ENCODE results near the gene FAM184A. TPM values are rescaled to one million over a fixed set of nuclear protein-coding genes. Genes with fewer than 3 reads are reported as not detected.

The FAM184A gene
- total RNA-seq, 1 experiment from 2014 or later: 0.79 TPM

DNA sequence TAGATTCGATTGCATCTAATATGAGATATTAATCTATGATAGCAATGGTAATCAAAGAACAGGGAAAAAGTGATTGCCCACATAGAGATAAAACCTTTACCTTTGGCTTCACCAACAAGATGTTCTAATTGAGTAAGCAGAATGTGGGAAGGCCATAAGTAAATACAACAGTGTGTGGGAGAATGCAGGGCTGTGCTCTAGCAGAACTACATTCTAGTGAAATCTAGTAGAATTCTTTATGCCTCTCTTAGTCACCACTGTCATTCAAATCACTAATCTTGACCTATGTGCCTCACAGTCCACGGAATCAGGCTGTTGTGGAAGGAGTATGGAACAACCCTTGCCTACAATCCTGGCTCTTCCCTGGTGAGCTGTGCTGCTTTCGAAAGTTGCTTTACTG lies 113.1 kb downstream of the FAM184A start:
- no peak for DNase-seq (ENCODE audit: low read depth)

DNA sequence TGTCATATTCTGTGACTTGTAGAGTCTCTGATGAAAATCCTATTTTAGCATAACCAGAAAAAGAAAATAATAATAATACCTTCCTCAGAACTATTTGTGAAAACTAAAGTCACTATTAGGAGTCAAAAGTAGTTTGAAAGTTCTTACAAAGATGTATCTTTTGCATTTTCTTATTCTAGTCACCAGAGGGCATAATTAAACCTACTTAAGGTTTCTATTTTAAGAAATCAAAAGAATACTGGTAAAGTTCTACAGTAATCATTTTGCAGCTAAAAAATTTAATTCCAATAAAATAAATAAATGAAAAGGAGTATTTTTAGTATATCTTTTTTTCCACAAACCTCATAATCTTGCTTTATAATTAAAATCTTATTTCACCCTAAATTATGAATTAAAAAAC lies 115.5 kb downstream of the FAM184A start:
- DNase-seq (ENCODE audit: low read depth): peak; percentile 6

DNA sequence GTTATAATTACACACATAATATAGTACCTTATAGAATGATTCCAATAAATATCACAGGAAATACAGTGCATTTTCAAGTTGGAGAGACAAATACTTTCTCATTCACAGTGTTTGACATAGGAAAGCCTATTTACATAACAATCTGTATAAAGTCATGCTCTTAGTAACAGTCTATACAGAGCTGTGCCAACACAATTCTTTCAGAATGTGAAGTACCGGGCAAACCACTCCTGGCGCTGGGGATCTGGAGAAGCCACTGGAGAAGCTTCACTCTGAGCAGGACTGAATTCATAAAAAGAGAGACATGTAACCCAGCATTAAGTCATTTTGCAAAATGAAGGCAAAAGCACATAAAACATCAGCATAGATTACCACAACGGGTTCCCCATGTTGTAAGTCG lies 118.6 kb downstream of the FAM184A start:
- no peak for DNase-seq (ENCODE audit: low read depth)

DNA sequence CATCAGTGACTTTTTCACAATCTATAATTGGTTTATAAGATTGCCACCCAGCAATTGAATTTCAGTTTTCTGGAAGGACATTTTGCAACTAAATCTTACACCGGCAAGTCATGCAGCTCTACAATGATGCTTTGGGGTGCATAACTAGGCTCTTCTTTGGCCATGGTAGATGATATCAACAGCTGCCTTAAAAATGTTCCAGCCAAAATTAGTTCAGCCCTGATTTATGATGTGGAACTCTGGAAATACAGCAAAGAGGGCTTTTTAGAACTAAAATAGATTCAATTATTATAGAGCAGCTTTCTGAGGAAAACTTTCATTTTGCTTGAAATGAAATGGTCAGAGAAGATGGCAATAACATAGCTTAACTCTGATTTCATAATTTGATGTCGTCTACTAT lies 125.1 kb downstream of the FAM184A start:
- DNase-seq (ENCODE audit: low read depth): no peak

DNA sequence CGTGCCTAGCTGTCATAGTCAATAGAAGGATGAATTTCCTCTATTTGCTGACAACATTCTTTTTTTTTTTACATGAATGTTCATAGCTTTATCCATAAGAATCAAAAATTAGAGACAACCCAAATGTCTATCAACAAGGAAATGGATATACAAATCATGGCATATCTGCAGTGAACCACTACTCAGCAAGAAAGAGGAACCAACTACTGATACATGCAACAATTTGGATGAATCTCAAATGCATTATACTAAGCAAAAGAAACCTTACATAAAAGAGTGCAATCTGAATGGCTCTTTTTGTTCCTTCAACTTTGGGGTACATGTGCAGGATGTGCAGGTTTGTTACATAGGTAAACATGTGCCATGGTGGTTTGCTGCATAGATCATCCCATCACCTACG lies 125.8 kb downstream of the FAM184A start:
- no peak for DNase-seq (ENCODE audit: low read depth)

DNA sequence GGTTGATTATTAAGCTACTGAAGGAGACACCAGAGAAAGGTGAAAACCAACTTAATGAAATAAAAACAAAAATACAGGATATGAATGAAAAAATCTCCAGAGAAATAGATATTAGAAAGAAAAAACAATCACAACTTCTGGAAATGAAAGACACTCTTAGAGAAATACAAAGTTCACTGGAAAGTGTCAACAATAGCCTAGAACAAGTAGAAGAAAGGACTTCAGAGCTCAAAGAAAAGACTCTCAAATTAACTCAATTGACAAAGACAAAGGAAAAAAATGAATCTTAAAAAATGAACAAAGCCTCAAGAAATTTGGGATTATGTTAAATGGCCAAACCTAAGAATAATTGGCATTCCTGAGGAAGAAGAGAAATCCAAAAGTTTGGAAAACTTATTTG lies 133.2 kb downstream of the FAM184A start:
- DNase-seq (ENCODE audit: low read depth): no peak

DNA sequence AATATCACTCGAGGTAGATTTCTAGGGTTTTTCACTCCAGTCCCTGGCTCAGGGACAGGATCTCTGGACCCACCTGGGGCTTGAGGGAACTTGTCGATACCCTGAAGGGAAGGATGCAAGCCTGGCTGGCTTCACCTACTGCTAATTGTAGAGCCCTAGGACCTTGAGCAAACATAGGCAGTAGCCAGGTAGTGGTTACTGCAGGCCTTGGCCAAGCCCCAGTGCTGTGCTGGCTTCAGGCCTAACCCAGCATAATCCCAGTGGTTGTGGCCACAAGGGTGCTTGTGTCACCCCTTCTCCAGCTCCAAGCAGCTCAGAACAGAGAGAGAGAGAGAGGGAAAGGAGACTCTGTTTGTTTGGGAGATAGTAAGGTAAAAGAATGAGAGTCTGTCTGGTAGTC lies 137.7 kb downstream of the FAM184A start:
- DNase-seq (ENCODE audit: low read depth): no peak

DNA sequence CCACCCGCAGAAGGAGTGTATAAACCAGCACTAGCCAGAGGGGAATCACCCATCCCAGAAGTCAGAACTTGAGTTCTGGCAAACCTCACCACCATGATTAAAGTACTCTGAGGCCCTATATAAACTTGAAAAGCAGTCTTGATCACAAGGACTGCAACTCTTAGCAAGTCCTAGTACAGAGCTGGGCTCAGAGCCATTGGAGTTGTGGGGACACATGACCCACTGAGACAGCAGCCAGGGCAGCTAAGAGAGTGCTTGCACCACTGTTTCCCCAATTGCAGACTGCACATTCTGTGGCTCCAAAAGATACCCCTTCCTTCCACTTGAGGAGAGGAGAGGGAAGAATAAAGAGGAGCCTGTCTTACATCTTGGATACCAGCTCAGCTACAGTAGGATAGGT lies 138.8 kb downstream of the FAM184A start:
- no peak for DNase-seq (ENCODE audit: low read depth)

DNA sequence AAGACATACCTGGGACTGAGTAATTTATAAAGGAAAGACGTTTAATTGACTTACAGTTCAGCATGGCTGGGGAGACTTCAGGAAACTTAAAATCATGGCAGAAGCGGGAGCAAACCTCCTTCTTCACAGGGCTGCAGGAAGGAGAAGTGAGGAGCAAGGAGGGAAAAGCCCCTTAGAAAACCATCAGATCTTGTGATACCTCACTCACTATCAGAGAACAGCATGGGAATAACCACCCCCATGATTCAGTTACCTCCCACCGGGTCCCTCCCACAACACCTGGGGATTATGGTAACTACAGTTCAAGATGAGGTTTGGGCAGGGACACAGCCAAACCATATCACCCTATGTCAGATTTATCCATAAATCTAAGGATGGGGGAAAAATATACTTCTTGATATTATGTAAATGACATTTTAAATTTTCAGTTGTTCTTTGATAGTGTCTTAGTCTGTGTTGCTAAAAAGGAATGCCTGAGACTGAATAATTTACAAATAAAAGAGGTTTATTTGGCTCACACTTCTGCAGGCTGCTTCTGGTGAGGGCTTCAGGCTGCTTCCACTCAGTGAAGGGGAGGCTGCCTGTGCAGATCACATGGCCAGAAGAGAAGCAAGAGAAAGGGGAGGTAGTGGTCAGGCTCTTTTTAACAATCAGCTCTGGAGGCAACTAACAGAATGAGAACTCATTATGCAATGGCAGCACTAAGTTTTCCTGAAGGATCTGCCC lies 142.3 kb downstream of the FAM184A start:
- DNase-seq (ENCODE audit: low read depth): no peak

DNA sequence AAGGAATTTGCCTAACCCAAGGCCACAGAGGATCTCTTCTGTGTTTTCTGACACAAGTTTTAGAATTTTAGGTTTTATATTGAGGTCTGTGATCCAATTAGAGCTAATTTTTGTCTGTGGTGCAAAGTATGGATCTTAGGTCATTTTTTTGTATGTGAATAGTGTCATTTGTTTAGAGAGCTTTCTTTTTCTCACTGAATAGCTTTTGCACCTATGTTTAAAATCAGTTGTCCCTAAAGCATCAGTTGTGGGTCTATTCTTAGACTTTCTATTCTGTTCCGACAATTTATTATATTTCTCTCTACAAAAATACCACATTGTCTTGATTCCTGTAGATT lies 143.2 kb downstream of the FAM184A start:
- DNase-seq (ENCODE audit: low read depth): no peak

DNA sequence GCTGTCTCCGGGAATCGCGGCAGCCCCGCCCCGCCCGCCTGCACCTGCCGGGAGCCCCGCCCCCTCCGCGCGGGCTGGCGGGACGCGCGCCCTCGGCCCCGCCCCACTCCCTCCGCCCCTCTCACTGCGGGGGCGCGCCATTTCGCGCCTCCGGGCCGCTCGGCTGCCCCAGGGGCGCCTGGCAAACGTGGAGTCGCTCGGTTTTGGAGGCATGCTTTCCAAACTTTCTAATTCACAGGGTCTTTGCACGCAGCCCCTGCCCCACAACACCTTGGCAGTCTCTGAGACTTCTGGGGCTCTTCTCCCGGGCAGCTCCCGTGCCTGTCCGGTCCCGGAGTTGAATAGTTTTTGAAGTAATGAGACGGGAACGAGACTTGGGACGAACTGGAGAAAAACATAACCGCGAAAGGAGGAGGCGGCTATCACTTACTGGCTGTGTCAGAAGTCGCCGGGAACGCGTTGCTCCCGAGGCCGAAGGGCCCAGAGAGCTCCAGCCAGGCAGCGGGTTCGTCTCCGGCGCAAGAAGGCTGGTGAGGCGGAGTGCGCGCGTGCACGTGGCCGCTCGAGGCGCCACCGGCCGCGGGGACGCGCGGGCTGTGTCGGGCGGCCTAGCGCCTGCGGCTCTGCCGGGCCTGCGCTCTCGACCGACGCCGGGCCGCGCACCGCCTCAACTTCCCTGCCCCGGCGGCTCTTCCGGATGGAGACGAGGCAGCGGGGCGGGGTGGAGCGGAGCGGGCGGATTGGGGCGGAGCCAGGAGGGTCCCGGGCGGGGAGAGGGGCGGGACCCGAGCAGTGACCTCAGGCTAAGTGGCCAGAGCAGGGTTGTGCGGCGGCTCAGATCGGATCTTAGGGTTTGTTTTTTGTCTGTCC lies 143.8 kb downstream of the FAM184A start, which contains the start of gene MCM9:
TSS of gene MCM9 (minus strand) at position 699 of the 870 bp plus-strand sequence. CDS start 3,436 bp downstream, outside the sequence.
- DNase-seq (ENCODE audit: low read depth): peak; percentile 77

DNA sequence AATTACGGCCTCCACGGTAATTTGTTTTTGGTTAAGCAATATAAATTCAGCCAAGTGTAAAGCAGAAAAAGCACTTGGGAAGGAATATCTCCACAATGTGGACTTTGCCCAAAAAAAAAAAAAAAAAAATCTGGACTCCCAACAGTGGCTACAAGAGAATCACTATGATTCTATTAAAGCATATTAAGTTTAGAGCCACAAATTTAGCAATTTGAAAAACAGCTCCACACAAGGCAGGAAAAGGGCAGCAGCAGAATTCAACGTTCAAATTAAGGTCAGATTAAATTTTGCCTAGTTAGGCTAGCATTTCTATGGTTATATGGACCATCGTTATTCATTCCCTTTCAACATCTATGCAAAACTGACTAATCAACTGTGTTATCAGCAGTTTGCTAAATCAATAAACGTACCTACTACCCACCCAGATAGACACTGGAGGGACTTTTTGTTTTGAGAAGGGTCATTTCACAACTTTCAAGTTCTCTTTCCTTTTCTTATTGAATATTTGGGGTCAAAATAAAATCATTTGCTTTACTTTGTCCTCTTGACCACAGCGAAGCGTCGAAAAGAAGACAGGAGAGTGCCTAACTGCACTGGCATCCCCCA lies 144.5 kb downstream of the FAM184A start:
- DNase-seq (ENCODE audit: low read depth): no peak

DNA sequence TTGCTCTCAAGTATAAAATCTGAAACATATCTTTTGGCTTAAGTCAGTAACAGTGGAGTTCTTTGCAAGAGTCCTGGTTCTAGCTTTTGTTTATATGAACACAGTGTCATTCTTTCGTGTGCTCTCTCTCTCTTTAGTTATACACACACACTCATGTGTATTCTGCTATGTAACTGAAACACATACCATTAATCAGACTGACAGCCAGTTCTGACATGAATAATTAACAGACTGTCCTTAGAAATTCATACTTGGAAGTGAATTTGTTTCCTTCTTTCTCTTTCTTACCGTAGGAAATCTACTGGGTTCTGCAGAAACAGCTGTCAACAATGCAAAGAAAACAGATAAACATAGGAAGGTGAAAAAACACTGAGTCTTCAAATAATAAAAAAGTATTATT lies 146.0 kb downstream of the FAM184A start:
- DNase-seq (ENCODE audit: low read depth): no peak

DNA sequence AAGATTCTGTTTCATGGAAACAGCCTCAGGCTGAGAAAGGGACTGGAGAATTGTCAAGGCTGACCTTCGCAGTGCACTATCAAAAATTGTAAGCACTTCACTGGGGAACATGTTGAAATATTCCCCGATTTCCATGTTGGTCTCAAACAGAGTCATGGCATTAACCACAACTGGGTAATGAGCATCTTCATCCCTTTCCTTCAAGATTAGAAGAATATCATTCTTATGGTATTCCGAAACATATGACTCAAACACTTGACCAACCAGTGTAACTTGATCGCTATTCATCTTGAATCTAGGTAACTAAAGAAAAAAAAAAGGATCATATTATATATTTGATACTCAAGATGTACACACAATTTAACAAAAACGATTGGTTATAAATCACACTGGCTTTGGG lies 147.0 kb downstream of the FAM184A start:
- no peak for DNase-seq (ENCODE audit: low read depth)

DNA sequence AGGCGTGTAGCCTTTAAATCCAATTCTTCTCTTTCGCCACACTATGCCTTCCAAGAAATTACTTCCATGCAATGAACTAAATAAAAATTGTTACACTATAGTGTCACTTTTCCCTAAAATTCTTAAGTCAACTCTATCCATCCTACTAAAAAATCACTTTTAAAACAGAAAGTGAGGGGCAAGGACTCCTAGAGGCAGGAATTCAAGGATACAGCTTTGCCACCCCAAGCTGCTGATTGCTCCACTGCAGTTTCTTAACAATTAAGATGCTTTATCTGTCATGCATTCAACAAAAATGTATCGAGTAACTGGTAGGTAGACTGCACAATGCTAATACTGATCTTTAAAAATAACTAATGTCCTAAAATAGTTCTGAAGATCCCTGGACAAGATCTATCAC lies 147.8 kb downstream of the FAM184A start:
- no peak for DNase-seq (ENCODE audit: low read depth)

DNA sequence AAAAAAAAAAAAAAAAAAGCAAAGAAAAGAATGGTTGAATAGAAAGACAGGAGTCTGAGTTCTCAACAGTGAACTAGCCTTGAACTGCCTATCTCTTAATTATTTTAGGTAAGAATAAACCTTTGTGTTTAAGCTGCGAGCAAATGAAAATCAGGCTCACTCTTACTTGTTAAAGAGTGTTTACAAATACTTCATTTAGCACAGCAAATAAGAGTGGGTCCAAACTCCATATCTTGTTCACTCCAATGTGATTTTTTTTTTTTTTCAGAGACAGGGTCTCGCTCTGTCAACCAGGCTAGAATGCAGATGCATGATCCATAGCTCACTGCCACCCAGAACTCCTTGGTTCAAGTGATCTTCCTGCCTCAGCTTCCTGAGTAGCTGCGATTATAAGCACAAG lies 155.4 kb downstream of the FAM184A start:
- no peak for DNase-seq (ENCODE audit: low read depth)

DNA sequence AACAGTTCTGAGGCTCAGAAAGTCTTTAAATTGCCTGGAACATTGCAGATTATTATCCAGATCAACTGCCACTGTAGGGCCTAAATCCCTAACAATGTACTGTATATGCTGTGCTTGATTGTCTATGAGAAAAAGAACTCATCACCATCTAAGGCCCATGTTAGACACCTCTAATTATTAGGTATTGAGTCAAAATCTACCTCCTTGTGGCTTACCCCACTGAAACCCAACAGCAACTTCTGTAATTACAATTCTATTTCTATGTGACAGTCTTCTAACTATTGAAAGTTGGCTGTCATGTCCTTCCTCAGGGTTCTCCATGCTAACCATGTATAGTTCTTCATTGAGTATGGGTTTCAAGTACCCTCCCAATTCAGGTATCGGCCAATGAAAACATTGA lies 157.4 kb downstream of the FAM184A start:
- DNase-seq (ENCODE audit: low read depth): no peak

DNA sequence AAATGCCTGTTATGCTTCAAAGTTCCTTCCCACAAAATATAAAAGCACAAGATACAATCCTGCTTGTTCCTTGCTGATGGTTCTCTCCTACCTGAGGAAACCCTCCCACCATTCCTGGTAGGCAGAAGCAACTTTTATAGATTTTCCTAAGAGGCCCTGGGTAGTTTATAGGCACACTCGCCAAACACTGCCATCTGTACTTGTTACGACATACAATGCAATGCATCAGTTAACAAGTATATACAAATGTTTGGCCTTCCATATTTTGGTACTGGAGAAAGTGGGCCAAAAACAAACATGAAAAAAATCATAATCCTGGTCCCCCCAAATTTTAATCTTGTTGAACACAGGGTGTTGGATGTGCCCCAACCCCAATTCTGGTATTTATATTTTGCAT lies 160.1 kb downstream of the FAM184A start:
- no peak for DNase-seq (ENCODE audit: low read depth)

DNA sequence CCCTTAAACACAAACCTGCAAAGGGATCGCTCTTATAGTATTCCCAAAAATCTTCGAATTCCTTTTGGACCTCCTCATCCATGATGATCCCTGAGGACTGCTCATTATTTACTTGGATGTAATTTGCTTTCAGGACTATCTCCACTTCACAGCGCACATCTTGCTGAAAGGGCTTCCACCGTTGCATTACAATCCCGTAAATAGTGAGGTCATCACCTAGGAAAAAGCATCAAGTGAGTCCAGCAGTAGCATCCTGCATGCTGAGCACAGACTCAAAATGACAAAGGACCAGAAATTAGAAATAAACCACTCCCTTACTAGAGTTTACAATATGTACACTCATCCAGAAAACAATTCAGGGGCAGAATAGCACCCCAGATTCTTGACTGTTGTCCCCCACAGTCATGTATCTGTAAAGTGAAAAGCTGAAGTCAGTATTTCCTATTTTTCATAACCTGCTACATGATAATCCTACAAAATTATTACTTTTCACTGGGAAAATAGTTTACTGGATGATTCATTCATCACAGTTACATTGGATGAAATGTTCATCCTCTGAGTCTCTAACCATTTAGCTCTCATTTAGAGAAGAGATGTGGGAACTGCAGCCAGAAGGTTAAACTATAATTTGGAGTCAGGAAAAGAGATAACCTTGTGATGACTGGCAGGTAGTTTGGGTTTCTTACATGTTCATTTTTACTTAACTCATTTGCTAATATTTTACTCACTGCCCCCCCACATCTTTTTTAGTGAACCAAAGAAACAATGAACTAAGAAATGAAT lies 160.7 kb downstream of the FAM184A start:
- DNase-seq (ENCODE audit: low read depth): no peak

DNA sequence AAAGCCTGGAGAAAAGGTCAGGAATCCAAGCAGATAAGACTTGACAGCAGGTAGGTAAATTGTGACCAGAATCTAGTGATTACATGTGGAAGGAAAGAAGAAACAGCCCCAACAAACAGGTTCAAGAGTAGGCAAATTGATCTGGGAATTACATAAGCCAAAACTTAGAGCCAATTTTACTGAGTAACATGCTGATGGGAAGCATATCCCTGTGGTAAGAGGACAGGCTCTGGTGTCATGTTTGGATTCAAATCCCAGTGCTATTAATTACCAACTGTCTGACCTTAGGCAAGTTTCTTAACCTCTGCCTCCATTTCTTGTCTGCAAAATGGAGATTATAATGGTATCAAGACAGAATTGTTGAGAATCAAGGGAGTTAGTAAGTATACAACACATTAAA lies 163.9 kb downstream of the FAM184A start:
- DNase-seq (ENCODE audit: low read depth): no peak

DNA sequence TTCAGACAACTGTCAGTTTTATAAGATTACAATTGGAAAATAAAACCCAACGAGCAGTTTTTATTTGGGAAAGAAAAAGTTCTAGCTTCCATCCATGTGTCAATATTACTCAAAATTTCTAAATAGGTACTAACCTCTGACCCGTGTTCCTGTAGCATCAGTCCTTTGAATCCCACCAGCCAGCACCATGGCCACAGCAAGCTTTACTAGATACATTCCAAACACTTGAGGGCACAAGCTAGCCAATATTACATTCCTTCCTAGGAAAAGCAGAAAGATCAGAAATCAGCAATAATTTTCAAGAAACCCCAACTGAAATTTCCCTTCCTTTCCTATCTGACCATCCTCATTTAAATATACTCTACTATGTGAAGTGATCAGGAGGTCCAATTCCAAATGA lies 165.3 kb downstream of the FAM184A start:
- DNase-seq (ENCODE audit: low read depth): no peak

DNA sequence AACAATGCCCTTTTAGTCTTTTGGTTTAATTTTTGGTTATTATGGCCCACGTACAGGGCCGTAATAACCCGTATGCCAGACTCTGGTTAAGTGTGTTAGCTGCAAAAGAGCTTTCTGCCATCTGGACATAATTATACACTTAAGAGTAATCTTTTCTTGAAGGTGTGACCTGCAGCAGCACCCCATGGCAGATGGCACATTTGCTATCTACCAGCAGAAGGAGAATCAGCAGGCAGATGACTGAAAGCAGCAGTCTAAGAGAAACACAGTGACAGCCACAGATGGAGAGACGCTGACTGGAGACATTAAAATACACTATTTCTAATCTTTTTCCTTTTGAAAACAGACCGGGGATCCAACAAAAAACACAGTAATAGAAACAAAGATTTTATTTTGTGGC lies 165.8 kb downstream of the FAM184A start:
- DNase-seq (ENCODE audit: low read depth): no peak

Data from M059J (cell line).